Activated CD4-positive, alpha-beta T cell treated with anti-CD3 and anti-CD28 coated beads for 4 hours (primary cell): Measurements from ENCODE around the gene SLC13A5.
A peak's percentile ranks its signal among the peaks of the same experiment; 100 is the strongest.
"Not testable (repeated sequence)": the region's sequence is repeated elsewhere in the genome, so short reads cannot be mapped to it uniquely, and the experiment has no call there.

Experiments used
- DNase-seq, 2 donors: peaks; one replicate each; pipeline ENCODE4 v3.0.0-alpha.2; 2020

Gene SLC13A5

GRCh38 chr17:6683081-6683684 lies 30.0 kb downstream of the SLC13A5 start:
- DNase-seq, result no peak

- DNase-seq, result no peak
Observed at GRCh38 chr17:6682339-6682738, 30.8 kb downstream of the SLC13A5 start.

DNA sequence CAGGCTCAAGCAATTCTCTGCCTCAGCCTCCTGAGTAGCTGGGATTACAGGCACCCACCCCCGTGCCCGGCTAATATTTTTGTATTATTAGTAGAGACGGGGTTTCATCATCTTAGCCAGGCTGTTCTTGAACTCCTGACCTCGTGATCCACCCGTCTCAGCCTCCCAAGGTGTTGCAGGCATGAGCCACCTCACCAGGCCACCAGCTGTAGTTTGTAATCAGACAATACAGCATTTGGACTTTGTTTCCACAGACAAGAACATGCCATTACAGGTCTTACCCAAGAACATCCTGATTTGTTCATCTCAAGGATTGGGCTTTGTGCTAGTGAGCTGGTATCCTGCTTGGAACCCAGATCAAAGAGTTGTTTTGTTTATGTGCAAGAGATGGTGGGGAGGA lies 31.5 kb downstream of the SLC13A5 start:
- no peak for DNase-seq

GRCh38 chr17:6681176-6681575 lies 32.0 kb downstream of the SLC13A5 start:
- DNase-seq, result no peak

- no peak for DNase-seq
Observed at GRCh38 chr17:6679241-6679640, 33.9 kb downstream of the SLC13A5 start.

DNA sequence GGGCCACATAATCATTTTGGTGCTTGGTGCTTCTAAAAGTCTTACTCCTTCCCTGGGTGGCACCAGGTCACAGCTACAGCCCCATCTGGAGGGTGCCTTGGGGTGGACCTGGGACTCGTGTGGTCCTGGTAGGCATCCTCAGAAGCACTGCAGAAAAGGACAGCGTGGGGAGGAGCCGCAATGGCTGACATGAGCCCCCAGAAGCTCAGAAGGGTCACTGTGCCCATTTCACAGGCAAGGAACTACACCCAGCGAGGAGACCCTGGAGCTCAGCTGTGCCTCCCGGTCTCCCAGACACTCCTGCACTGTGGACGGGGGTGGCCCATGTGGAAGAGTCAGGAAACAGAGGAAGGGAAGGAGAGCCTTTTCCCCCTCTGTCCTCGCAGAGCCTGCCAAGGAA lies 35.2 kb downstream of the SLC13A5 start:
- no peak for DNase-seq

DNA sequence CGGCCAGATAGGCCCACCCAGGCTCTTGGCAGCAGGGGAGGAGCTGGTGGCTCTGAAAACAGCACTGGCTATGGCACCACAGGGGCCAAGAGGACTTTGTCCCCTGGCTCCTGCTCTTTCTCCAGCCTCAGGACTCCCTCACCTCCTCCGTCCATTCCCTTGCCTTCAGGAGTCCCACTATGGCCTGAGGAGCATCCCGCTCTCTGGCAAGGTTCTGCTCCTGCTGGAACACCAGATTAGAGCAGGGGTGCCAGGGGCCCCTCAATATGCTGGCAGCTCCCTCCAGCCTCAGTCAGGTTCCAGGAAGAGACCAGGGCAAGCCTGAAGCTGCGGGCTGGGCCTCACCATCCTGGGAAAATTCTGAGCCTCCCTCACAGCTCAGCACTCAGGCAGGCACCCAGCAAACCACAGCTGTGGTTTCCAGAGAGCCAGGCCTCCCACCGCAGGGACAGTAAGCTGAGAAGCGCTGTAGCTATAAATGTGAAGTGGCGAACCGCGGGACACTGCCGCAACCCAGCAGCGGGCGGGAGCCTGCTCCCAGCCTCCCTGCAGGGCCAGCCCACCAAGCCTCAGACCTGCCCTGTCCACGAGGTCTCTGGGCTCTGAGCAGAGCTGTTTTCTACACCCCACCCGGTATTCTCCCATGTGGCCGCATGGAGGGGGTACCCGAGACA lies 35.9 kb downstream of the SLC13A5 start:
- no peak for DNase-seq

DNA sequence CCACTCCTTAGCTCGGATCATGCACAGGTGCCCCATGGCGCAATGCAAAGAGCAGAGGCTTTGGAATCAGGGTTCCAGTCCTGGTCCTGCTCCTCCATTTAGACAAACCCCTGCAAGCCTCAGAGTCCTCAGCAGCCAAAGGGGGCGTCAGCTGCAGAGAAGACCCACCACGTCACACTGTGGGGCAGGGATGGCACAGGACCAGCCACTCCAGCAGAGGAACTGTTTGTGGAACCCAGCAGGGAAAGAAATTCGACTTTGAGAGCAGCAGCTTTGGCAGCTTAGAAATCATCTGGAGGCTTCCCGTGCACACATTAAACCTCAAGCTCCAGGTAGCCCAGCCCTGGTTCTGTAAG lies 36.4 kb downstream of the SLC13A5 start:
- no peak for DNase-seq

GRCh38 chr17:6675201-6675825 lies 37.9 kb downstream of the SLC13A5 start:
- no peak for DNase-seq

DNA sequence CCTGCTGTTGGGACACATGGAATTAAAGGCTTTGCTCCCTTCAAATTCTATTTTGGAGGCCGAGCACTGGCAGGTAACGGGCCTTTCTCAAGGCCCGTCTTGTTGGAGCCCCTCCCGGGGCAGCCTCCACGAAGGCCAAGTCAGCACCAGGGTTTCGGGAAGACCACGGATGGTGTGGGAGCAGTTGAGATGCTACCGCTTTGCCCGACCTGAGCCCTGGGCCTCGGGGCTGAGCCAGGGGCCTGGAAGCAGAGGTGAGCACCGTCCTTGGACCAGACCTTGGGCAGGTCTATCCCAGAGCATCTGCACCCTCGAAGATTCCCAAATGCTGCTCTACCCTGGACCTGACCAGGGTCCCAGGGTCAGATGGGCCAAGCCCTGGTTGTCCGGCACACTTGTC lies 38.6 kb downstream of the SLC13A5 start:
- DNase-seq, result no peak

GRCh38 chr17:6671431-6671830 lies 41.7 kb downstream of the SLC13A5 start:
- DNase-seq, result no peak

GRCh38 chr17:6670999-6671398 lies 42.2 kb downstream of the SLC13A5 start:
- no peak for DNase-seq

- DNase-seq, result no peak
Observed at GRCh38 chr17:6670571-6670970, 42.6 kb downstream of the SLC13A5 start.

DNA sequence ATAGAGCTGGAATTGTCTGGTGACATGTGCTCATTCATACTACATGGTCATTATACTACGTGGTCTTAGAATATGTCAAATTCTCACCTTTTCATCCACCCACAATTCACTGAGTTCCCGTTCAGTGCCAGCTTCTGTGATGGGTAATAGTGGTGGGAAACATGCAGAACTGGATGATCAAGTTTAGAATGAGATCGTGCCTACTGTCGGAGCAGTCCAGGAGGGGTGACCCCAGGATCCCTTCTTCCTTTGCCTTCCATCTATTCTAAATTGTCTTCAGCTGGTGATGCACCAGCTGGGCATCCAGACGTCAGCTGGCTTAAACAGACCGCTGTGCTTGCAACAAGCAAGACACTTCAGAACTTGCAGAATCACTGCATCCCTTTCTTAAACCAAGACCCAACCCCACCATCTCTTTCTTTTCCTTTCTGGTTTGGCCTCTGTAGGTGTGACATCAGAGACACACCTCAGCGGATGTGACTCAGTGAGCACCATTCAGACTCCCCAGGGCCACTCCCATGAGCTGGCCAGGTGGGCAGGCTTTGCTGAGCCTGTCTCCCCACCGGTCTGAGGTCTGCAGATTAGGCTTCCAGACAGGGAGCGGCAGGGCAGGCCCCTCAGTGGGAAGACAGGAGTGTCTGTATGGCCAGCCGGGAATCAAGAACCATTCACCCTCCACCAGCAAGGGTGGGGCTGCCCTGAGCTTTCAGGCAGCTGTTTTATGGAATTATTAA lies 43.5 kb downstream of the SLC13A5 start:
- DNase-seq, result no peak

DNA sequence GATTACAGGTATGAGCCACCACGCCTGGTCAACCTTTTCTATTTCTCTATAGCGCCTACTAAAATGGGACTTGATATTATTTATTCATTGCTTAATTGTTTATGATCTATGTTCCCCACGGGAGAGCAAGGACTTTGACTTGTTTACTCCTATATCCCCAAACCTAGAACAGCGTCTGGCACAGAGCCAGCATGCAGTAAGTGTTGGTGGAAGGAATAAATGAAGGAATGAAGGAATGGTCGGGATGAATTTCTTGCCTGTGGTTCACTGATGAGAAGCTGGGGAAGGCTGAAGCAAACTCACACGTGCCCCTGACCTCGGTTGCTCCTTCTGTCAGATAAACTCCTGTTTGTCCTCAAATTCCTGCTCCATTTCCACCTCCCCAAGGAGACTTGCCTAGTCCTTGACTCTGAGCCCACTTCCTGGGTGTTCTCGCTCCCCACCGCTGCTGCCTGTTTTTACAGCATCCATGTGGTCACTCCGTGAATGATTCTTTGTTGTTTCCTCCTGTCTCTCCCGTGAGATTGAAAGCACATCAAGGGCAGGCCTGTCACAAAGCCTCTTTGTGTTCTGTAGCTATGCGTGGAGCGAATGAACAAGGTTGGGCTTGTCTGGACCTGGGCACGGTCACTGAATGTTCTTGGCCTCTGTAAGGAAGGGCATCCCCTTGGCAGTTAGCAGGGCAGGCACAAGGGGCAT lies 44.3 kb downstream of the SLC13A5 start:
- no peak for DNase-seq

DNA sequence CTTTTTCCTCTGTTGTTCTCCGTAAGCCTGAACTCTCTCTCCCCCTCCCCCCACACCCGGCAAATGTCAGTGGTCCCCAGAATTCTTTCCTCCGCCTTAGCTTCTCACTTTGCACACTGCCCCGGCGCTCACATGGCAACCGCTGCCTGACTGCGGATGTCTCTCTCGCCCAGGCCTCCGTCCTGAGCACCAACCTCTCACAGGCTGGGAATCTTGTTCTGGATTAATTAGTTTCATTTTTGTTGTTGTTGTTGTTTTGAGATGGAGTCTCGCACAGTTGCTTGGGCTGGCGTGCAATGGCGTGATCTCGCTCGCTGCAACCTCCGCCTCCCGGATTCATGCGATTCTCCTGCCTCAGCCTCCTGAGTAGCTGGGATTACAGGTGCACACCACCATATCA lies 45.0 kb downstream of the SLC13A5 start:
- DNase-seq, result no peak

DNA sequence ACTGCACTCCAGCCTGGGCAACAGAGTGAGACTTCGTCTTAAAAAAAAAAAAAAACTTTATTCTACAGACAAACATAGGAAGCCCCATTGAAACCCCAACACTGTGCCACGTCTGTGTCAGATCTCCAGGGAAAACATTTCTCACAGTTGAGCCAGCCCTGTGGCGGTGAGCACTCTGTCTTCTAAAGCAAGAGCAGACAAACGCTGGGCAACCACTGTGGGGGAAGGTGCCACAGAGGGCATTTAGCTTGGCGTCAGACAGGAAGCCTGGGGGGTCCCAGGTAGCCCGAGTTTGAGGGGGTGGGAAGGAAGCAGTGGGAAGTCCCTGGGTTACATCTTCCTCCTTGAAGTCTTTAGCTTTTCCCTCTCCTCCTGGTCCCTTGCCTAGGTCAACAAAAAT lies 45.7 kb downstream of the SLC13A5 start:
- DNase-seq, result no peak

- no peak for DNase-seq
Observed at GRCh38 chr17:6666557-6666956, 46.6 kb downstream of the SLC13A5 start.

GRCh38 chr17:6666077-6666521 lies 47.1 kb downstream of the SLC13A5 start:
- peak; percentile 19 to 39 for DNase-seq

DNA sequence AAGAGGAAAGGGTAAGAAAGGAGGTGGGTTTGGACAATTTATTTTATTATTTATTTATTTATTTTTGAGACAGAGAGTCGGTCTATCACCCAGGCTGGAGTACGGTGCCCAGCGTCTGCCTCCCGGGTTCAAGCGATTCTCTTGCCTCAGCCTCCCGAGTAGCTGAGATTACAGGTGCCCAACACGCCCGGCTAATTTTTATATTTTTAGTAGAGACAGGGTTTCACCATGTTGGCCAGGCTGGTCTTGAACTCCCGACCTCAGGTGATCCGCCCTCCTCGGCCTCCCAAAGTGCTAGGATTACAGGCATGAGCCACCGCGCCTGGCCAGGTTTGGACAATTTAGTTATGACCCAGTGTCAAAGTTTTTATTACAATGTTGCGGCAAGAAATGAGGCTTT lies 50.0 kb downstream of the SLC13A5 start:
- not testable (repeated sequence) for DNase-seq

DNA sequence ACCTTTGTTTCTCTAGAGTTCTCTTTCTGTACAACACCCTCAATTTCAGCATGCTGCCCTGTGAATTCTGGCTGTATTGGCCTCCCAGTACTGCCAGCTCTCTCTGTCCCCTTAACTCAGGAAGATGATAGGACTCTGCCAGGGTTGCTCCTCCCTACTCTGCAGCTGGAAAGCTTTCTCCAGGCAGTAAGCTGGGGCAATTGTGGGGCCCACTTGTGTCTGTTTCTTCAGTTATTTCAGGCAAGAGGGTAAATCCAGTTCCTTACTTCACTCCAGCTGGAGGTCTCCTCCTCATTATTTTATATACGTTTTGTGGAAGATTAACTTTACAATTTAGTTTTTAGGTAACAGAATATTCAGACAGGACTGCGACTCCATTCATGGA lies 51.7 kb downstream of the SLC13A5 start:
- DNase-seq, result no peak

- DNase-seq, result no peak
Observed at GRCh38 chr17:6660805-6661463, 52.2 kb downstream of the SLC13A5 start.

GRCh38 chr17:6660101-6660500 lies 53.1 kb downstream of the SLC13A5 start:
- DNase-seq, result no peak
